ENCODE results near the gene OR9Q1.
"Not testable (repeated sequence)": the region's sequence is repeated elsewhere in the genome, so short reads cannot be mapped to it uniquely, and the experiment has no call there.

GRCh38 chr11:58212420-58212819, 188.7 kb downstream of the OR9Q1 start, which contains the start of gene OR1S1:
- TF ChIP-seq POLR2AphosphoS5, CTCF, EP300 (IDR thresholded peaks at IDR 0.05): not testable (repeated sequence)
